ENCODE results near the gene CAMTA1.

DNA sequence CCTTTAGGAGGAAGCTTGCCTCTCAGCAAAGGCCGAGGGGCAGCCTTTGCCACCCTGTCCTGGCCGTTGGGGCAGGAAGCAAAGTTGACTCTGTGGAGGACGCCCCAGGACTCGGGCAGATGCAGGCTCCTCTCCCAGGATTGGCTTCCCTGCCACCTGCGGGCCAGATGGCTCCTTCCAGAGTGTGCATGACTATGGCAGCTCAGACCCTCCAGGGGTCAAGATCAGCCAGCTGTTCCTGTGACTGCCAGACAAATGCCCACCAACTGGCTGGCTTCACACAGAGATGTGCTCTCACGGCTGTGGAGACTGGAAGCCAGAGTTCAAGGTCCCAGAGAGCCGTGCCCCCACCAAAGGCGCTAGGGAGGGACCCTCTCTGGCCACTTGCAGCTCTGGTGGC lies 898.9 kb downstream of the CAMTA1 start:
- TF ChIP-seq, protein P1, sequence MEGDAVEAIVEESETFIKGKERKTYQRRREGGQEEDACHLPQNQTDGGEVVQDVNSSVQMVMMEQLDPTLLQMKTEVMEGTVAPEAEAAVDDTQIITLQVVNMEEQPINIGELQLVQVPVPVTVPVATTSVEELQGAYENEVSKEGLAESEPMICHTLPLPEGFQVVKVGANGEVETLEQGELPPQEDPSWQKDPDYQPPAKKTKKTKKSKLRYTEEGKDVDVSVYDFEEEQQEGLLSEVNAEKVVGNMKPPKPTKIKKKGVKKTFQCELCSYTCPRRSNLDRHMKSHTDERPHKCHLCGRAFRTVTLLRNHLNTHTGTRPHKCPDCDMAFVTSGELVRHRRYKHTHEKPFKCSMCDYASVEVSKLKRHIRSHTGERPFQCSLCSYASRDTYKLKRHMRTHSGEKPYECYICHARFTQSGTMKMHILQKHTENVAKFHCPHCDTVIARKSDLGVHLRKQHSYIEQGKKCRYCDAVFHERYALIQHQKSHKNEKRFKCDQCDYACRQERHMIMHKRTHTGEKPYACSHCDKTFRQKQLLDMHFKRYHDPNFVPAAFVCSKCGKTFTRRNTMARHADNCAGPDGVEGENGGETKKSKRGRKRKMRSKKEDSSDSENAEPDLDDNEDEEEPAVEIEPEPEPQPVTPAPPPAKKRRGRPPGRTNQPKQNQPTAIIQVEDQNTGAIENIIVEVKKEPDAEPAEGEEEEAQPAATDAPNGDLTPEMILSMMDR (IDR thresholded peaks at IDR 0.05; ENCODE audit: poor library complexity) = no peak
- TF ChIP-seq EZH2 (IDR thresholded peaks at IDR 0.05; ENCODE audit: borderline replicate concordance) = no peak

Measured in hepatocyte (in vitro differentiated cells).